ENCODE results near the gene ROBO2. TPM values are rescaled to one million over a fixed set of nuclear protein-coding genes. Genes with fewer than 3 reads are reported as not detected.

Gene ROBO2
- polyA plus RNA-seq, 6 donors from 2014 or later, result not detected

DNA sequence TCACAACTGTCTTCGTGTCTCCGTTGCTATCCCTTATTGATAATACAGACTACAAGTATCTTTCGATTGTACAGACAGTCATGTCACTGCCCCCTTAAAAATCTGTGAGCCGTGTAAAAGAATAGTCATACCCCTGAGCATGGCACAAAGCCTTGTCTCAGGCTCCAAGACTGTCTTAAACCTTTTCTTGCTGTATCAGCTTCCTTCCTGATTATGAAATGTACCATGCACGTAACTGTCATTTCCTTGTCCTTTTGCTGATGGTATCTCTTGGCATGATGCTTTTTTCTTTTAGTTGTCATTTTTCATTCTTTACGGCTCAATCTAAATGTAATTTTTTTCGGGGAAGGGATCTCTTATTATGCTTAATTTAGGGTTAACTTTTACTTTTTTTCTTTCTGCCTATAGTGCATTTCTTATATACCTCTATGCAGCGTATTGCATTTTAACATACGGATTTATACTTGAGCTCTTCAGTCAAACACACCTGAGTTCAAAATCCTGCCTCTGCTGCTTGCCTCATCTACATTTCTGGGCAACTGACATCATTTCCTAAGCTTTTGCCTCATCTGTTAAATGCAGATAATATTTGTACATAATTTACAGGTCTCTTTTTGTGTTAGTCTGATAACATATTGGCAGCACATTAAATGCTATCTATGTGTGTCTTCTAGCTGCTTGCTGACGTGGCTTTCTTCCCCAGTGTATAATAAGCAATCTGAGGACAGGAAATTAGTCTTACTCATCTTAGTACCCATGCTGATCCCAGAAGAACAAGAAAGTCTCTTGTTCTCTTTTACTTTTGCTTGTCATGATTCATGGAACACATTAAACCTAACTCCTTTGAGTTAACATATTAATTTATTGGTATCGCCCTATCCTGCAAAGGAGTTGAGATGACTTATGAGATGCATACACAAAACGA is 57.3 kb downstream of the ROBO2 start:
- no peak overlapping the region for H3K27ac Mint-ChIP-seq
- DNase-seq (no peak), ATAC-seq (ENCODE audit: low read depth in 2 of 2) (no peak)

DNA sequence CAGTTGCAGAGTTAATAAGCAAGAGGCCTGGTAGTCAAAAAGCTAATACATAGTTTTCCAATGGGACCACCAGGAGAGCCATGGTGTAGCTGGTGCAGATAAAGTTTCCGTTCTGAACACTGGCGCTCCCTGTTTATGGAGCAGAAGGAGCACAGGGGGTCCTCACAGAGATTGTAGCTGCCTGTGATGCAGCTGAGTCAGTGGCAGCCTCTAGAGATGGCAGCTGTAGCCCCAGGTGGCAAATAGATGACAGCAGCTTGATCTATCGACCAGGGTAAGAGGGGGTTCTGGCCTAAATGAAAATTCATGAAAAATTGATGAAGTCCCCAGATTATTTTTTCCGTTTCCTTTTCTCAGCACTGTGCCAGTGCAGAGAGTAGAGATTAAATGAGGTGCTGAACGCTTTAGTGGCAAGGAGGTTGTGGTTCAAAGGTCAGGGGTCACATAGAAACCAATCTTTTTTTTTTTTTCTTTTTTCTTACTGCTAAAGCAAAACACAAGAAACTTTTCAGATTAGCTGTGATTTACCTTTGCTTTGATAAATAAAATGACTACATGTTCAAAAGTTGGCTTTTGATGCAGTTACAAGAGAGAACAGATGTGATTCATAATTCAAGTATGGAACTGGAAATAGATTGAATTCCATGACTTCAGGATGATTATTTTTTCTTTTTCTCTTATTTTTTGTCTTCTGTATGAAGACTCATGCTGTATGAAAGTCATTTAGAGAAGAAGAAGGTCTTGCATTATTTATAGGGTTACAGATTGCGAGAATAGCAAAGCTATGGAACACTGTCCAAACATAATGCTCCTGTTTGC is 63.3 kb downstream of the ROBO2 start:
- no peak overlapping the region for H3K4me3 Mint-ChIP-seq
- H3K9me3 Mint-ChIP-seq, result peaks cover 0 to 6% (median 0%) of the 10 kb centered on the region in 7 donors
- DNase-seq (no peak), ATAC-seq (ENCODE audit: low read depth in 2 of 2) (no peak)
- H3K27me3 Mint-ChIP-seq, result no peaks in the 10 kb centered on the region
- H3K36me3 Mint-ChIP-seq, result no peaks in the 10 kb centered on the region
- no peaks in the 10 kb centered on the region for H3K4me1 Mint-ChIP-seq
- H3K27ac Mint-ChIP-seq, result no peak overlapping the region

More for the DNA sequence above, 57.3 kb downstream of the ROBO2 start:
- no peak overlapping the region for H3K4me3 Mint-ChIP-seq
- no peaks in the 10 kb centered on the region for H3K27me3 Mint-ChIP-seq
- H3K4me1 Mint-ChIP-seq, result no peaks in the 10 kb centered on the region
- H3K9me3 Mint-ChIP-seq, result peaks cover 0 to 6% (median 3%) of the 10 kb centered on the region in 7 donors
- H3K36me3 Mint-ChIP-seq, result no peaks in the 10 kb centered on the region

DNA sequence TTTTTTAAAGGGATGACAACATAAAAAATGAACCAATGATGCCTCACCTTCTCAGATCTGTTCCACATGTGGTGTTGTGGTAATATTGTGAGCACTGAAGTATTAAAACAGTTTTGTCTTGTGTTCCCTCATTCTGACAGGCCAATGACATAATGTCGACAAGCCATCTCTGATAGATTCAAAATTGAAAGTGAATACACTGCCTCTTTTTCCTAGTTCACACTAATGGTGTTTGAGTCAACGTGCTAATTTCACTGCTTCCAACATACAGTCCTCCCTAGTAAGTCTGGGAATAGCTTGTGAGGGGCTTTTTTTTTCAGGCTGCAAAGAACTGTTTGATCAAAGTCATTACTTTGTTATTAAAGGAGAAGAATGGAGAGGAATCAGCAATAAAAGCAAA is 82.8 kb downstream of the ROBO2 start:
- DNase-seq, result no peak
- H3K4me1 Mint-ChIP-seq, result no peaks in the 10 kb centered on the region
- ATAC-seq (ENCODE audit: low read depth in 2 of 2), result no peak
- H3K27ac Mint-ChIP-seq, result no peak overlapping the region
- H3K4me3 Mint-ChIP-seq, result no peak overlapping the region
- H3K27me3 Mint-ChIP-seq, result no peaks in the 10 kb centered on the region
- no peaks in the 10 kb centered on the region for H3K36me3 Mint-ChIP-seq
- H3K9me3 Mint-ChIP-seq, result peaks cover 0 to 5% (median 0%) of the 10 kb centered on the region in 7 donors

DNA sequence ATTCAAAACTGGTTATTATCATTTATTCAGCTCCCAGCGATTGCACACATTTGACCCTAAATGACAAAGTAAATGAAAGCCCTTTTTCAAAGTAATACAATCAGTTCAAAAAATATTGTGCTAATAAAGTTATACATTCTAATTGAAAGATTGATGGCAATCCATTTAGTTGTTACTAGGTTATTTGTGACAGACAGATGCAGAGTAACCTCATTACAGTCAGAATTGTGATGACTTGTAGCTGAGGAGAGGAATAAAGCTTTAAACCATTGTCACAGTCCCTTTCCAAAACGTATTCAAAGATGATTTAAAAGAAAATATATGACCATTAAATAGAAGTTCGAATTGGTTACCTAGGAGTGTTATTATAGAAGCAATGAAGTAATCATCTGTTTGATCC is 86.1 kb downstream of the ROBO2 start:
- Mint-ChIP-seq H3K27ac (no peak overlapping the region), H3K9me3 (peaks cover 0 to 6% (median 0%) of the 10 kb centered on the region in 7 donors), H3K27me3 (no peaks in the 10 kb centered on the region), H3K4me1 (no peaks in the 10 kb centered on the region), H3K36me3 (no peaks in the 10 kb centered on the region), H3K4me3 (no peak overlapping the region)
- DNase-seq (no peak), ATAC-seq (ENCODE audit: low read depth in 2 of 2) (no peak)

DNA sequence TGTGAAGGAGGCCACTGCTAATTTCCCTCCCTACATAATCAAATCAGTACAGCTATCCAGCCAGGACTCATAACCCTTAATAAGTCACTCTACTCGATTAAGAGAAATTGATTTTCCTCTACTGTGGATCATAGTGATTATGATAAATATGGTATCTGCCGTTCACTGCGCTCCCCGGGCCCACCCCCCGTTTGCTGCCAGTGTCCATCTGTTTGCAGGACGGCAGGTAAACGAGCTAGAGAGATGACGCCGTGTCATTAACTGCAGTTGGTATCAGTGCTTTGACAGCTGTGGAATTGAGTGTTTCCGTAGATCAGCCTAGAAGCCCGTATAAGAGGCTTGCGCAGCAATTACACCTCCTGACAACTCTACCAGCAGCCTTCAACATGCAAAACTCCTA is 94.9 kb downstream of the ROBO2 start:
- DNase-seq, result no peak
- H3K36me3 Mint-ChIP-seq, result no peaks in the 10 kb centered on the region
- no peak overlapping the region for H3K27ac Mint-ChIP-seq
- H3K27me3 Mint-ChIP-seq, result no peaks in the 10 kb centered on the region
- H3K4me3 Mint-ChIP-seq, result no peak overlapping the region
- H3K9me3 Mint-ChIP-seq, result peaks cover 0 to 6% (median 0%) of the 10 kb centered on the region in 7 donors
- H3K4me1 Mint-ChIP-seq, result no peaks in the 10 kb centered on the region
- ATAC-seq (ENCODE audit: low read depth in 2 of 2), result no peak

DNA sequence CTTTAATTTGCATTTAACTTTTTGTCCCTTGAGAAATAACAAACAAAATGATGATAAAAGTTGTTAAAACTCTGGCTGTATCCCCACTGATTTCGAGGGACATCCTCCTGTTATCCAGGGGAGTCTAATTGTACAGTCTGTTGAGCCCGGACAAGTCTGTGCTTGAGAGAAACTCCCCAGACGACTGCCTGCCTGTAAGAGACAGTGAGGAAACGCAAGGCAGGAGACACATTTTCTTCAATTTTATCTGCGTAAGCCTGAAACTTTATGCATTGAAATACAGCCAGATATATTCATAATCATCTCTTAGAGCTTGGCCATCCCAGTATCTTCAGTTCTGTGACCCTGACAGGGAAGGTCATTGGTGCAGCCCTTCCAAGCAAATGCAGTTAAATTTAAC is 97.7 kb downstream of the ROBO2 start:
- Mint-ChIP-seq H3K9me3 (peaks cover 0 to 6% (median 0%) of the 10 kb centered on the region in 7 donors), H3K36me3 (no peaks in the 10 kb centered on the region), H3K4me3 (no peak overlapping the region), H3K27me3 (no peaks in the 10 kb centered on the region), H3K27ac (no peak overlapping the region), H3K4me1 (no peaks in the 10 kb centered on the region)
- DNase-seq (no peak), ATAC-seq (ENCODE audit: low read depth in 2 of 2) (no peak)

DNA sequence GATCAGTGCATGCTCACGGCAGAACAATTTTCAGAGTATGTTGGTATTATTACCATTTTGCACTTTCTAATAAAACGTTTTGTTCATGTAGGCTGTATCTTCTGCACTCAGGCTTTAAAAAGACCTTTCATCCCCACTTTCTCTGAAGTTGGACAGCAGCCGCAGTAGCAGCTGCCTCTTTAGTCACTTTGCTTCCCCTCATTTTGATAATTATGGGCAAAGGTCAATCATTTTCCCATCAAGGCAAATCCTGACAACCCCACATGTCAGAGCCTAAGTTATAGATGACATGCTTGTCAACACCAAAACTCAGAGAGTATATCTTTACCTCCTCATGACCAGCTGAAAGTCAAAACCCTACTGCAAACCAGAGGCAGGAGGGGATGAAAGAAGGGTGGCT is 99.7 kb downstream of the ROBO2 start:
- no peaks in the 10 kb centered on the region for H3K4me1 Mint-ChIP-seq
- DNase-seq (no peak), ATAC-seq (ENCODE audit: low read depth in 2 of 2) (no peak)
- H3K36me3 Mint-ChIP-seq, result no peaks in the 10 kb centered on the region
- peaks cover 0 to 6% (median 0%) of the 10 kb centered on the region in 7 donors for H3K9me3 Mint-ChIP-seq
- H3K27me3 Mint-ChIP-seq, result no peaks in the 10 kb centered on the region
- no peak overlapping the region for H3K27ac Mint-ChIP-seq
- no peak overlapping the region for H3K4me3 Mint-ChIP-seq

DNA sequence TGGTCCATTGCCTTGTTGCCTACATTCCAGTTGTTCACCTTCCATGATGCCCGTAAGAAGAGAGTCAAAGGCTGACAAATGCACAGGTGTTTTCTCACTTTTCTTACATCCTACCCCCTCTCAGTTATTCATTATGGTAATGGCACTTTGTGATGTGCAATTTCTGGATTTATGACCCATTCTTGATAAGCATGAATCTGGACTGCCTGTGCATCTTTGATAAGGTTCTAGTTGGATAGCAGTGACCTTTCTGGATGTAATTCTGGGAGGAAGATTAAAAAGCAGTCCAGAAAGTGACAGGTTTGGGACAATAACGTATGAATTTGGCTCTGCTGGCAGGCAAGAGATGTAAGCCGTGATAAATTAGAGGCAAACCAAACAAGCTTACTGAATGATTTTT is 101.5 kb downstream of the ROBO2 start:
- no peaks in the 10 kb centered on the region for H3K36me3 Mint-ChIP-seq
- peaks cover 0 to 3% (median 0%) of the 10 kb centered on the region in 7 donors for H3K9me3 Mint-ChIP-seq
- no peak overlapping the region for H3K27ac Mint-ChIP-seq
- no peak overlapping the region for H3K4me3 Mint-ChIP-seq
- H3K27me3 Mint-ChIP-seq, result no peaks in the 10 kb centered on the region
- DNase-seq (no peak), ATAC-seq (ENCODE audit: low read depth in 2 of 2) (no peak)
- H3K4me1 Mint-ChIP-seq, result no peaks in the 10 kb centered on the region

DNA sequence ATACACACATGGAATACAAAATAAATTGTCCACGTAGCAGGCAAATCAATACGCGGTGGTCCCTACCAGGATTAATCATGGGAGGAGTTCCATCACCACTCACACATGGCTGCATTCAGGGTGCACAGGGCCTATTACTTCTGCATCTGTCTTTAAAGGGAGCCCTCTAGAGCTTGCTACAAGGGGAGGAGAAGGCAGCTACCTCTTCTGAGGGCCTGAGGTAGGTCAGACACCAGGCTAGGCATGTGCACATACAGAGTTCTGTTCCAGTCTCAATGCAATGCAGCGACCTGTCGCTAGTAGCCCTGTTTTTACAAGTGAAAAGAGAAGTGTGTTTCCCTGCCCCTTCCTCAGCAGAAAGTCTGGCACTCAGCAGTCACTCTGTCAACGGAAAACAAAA is 102.7 kb downstream of the ROBO2 start:
- H3K9me3 Mint-ChIP-seq, result peaks cover 0 to 5% (median 0%) of the 10 kb centered on the region in 7 donors
- DNase-seq (no peak), ATAC-seq (ENCODE audit: low read depth in 2 of 2) (no peak)
- H3K4me1 Mint-ChIP-seq, result no peaks in the 10 kb centered on the region
- H3K27ac Mint-ChIP-seq, result no peak overlapping the region
- H3K36me3 Mint-ChIP-seq, result no peaks in the 10 kb centered on the region
- H3K4me3 Mint-ChIP-seq, result no peak overlapping the region
- H3K27me3 Mint-ChIP-seq, result no peaks in the 10 kb centered on the region

DNA sequence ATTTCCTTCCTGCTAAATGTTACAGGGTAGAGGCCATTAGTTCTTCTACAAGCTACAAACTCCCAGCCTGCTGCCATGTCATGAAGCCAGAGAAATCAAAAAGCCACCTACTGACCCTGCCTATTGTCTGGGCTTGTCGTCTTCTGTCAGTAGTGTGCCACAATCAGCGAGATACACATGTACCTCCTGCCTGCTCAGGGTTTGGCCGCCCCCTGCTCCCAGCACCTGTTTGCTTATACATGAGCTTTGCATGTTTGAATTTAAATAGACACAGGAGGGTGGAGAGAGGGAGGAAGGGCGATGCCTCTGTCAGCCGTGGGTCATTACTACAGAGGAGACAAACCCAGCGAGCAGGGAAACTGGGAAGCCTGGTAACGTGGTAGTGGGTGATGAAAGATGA is 106.1 kb downstream of the ROBO2 start:
- no peak overlapping the region for H3K4me3 Mint-ChIP-seq
- H3K27ac Mint-ChIP-seq, result no peak overlapping the region
- H3K36me3 Mint-ChIP-seq, result no peaks in the 10 kb centered on the region
- no peak for ATAC-seq (ENCODE audit: low read depth in 2 of 2)
- no peaks in the 10 kb centered on the region for H3K27me3 Mint-ChIP-seq
- H3K4me1 Mint-ChIP-seq, result no peaks in the 10 kb centered on the region
- no peak for DNase-seq
- peaks cover 0 to 20% (median 0%) of the 10 kb centered on the region in 7 donors for H3K9me3 Mint-ChIP-seq

DNA sequence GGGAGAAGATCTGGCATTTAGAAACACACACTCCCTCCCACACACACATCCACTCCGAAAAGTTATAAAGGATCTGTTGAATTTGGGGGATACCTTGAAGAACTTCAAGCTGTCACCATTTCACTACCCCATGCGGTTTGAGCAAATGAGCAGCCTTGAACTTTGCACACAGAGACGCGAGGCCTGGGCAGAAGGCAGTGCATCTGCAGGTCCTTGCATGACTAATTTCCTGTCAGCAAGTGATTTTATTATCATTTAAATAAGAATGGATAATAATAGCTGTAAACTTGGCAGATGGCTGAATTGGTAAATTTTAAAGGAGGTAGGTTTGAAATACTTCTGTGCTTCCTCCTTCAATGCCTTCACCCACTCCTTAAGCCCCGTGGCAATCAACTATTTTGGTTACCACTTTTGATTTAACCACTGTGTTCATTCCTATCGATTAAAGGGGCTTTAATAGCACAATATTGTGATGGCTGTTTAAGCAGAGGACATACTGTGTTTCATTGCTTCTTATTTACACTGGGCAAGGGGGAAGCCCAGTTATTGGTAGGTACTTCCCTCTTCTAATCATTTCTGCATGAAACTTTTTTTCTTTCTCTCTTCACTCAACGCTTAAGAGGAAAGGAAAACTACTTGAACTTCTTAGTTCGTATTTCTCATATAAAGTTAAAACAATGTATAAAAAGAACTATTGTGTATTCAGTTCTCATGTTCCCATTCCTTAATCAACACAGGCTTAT is 108.1 kb downstream of the ROBO2 start:
- H3K9me3 Mint-ChIP-seq, result peaks cover 0 to 24% (median 0%) of the 10 kb centered on the region in 7 donors
- no peaks in the 10 kb centered on the region for H3K36me3 Mint-ChIP-seq
- no peaks in the 10 kb centered on the region for H3K27me3 Mint-ChIP-seq
- no peak for ATAC-seq (ENCODE audit: low read depth in 2 of 2)
- H3K4me3 Mint-ChIP-seq, result no peak overlapping the region
- no peak for DNase-seq
- H3K27ac Mint-ChIP-seq, result no peak overlapping the region
- no peaks in the 10 kb centered on the region for H3K4me1 Mint-ChIP-seq

DNA sequence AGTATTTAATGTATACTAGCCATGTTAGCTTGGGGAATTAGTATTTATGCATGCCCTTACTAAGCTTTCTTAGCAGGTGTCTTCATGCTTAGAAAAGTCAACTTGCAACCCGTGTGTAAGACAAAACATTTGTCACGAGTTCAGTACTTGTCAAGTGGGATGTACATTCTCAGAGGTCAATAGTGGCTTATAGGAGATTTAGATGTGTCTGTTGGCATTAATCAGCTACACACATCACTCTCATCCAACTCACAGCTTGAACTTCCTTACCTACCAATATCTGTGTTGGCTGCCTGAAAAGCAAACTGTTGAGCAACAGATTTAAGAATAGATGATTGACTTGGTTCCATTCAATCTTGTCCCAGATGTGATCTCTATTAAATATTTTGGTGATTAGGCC is 109.5 kb downstream of the ROBO2 start:
- DNase-seq (no peak), ATAC-seq (ENCODE audit: low read depth in 2 of 2) (no peak)
- Mint-ChIP-seq H3K36me3 (no peaks in the 10 kb centered on the region), H3K27ac (no peak overlapping the region), H3K9me3 (peaks cover 0 to 25% (median 0%) of the 10 kb centered on the region in 7 donors), H3K4me1 (no peaks in the 10 kb centered on the region), H3K4me3 (no peak overlapping the region), H3K27me3 (no peaks in the 10 kb centered on the region)

DNA sequence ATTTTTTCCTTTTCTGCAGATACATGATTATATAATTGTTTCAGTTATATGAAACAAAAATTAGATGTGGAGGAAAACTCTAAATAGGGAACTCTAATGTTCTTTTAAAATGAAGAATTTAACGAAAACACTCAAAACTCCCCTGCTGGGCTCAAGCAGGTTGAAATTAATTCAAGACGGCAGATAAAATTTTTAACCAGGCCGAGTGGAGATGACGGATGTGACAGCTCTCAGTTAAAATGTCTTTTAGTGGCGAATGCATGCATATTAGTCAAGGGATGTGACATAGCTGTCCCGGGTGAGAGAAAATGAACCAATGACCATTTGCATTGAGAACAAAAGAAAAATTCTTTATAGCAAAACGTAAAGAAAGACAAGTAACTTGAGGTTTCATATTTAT is 110.1 kb downstream of the ROBO2 start:
- Mint-ChIP-seq H3K4me3 (no peak overlapping the region), H3K27me3 (no peaks in the 10 kb centered on the region), H3K9me3 (peaks cover 0 to 25% (median 0%) of the 10 kb centered on the region in 7 donors), H3K4me1 (no peaks in the 10 kb centered on the region), H3K27ac (no peak overlapping the region), H3K36me3 (no peaks in the 10 kb centered on the region)
- DNase-seq (no peak), ATAC-seq (ENCODE audit: low read depth in 2 of 2) (no peak)
